Tibial nerve (tissue), 4 donors: ENCODE data around the gene PLCB4. TPM values are rescaled to one million over a fixed set of nuclear protein-coding genes. Genes with fewer than 3 reads are reported as not detected.

Experiments used
- DNase-seq, 2 donors: peaks; one replicate each; pipeline ENCODE4 v3.0.0-alpha.2; 2019; ENCODE audit warnings: low spot score in 2 of 2
- H3K27ac ChIP-seq, 4 donors: fragments of 200-600 bp; sonication (generic) in 3 of 4; one replicate each; pipeline ENCODE4 v1.5.1; 2017 to 2019; ENCODE audit warnings: mild to moderate bottlenecking in 1 of 4
- H3K27me3 ChIP-seq, 2 donors: fragments of 200-600 bp; sonication (generic) in 1 of 2; one replicate each; pipeline versions ENCODE4 v1.5.1 to v1.6.0; 2017 to 2019
- H3K36me3 ChIP-seq, 3 donors: fragments of 200-600 bp; sonication (generic); one replicate each; pipeline ENCODE4 v1.5.1; 2018 to 2019
- H3K4me1 ChIP-seq, 4 donors: fragments of 200-600 bp; sonication (generic) in 3 of 4; one replicate each; pipeline ENCODE4 v1.5.1; 2017 to 2019
- H3K4me3 ChIP-seq, 4 donors: fragments of 200-600 bp; sonication (generic) in 3 of 4; one replicate each; pipeline ENCODE4 v1.5.1; 2017 to 2019; ENCODE audit warnings: mild to moderate bottlenecking in 1 of 4, moderate library complexity in 1 of 4
- H3K9me3 ChIP-seq, 4 donors: fragments of 200-600 bp; sonication (generic) in 3 of 4; one replicate each; pipeline ENCODE4 v1.5.1; 2017 to 2019
- EP300 ChIP-seq, 2 donors: sonication (generic); formaldehyde crosslinking; IDR thresholded peaks; one replicate each; pipeline ENCODE4 v1.6.1; 2017; ENCODE audit warnings: antibody characterized with exemption in 2 of 2, mild to moderate bottlenecking in 1 of 2
- POLR2A ChIP-seq, 2 donors: fragments of 450-650 bp; IDR thresholded peaks; one replicate each; pipeline ENCODE4 v1.6.1; 2017; ENCODE audit warnings: antibody characterized with exemption in 2 of 2, mild to moderate bottlenecking in 2 of 2, moderate library complexity in 2 of 2
- whole genome bisulfite sequencing, 2 donors: methylation state at CpG; one replicate each; pipeline ENCODE4 v1.1.5; 2018; 5-methylcytosine and 5-hydroxymethylcytosine counted together
- total RNA-seq, 4 donors: library from RNA; depleted of rRNA; stranded (reverse); fragments of >200 nt; gene quantifications; one replicate each; pipeline ENCODE4 v1.1.0, GENCODE V29; 2016
- TF ChIP-seq, protein P1 (sequence below), 5 experiments: fragments of 200-600 bp in 3 of 5; fragments of 450-650 bp in 2 of 5; sonication (generic) in 3 of 5; IDR thresholded peaks; one replicate each; pipeline ENCODE4 v1.5.1; 2016 to 2019; ENCODE audit warnings: antibody characterized with exemption in 5 of 5, mild to moderate bottlenecking in 3 of 5, moderate library complexity in 2 of 5

The PLCB4 gene
- total RNA-seq, 4 donors from 2014 or later, result 35.7 to 52.9 (median 40.1) TPM

GRCh38 chr20:9068233-9068801, 570 bp upstream of the PLCB4 start:
- peak overlapping the region; percentile 68 to 91 (median 87) for H3K27ac ChIP-seq
- no peaks in the 10 kb centered on the region for H3K36me3 ChIP-seq
- no peaks in the 10 kb centered on the region for H3K27me3 ChIP-seq
- peak overlapping the region; percentile 65 to 90 (median 67) for H3K4me3 ChIP-seq
- DNase-seq, result no peak
- WGBS, 2 donors, result 0 to 1% methylated on average over 9 to 28 of the region's 57 CpGs
- TF ChIP-seq EP300 (IDR thresholded peaks at IDR 0.05) (no peak), POLR2A (IDR thresholded peaks at IDR 0.05) (no peak)
- TF ChIP-seq, protein P1, sequence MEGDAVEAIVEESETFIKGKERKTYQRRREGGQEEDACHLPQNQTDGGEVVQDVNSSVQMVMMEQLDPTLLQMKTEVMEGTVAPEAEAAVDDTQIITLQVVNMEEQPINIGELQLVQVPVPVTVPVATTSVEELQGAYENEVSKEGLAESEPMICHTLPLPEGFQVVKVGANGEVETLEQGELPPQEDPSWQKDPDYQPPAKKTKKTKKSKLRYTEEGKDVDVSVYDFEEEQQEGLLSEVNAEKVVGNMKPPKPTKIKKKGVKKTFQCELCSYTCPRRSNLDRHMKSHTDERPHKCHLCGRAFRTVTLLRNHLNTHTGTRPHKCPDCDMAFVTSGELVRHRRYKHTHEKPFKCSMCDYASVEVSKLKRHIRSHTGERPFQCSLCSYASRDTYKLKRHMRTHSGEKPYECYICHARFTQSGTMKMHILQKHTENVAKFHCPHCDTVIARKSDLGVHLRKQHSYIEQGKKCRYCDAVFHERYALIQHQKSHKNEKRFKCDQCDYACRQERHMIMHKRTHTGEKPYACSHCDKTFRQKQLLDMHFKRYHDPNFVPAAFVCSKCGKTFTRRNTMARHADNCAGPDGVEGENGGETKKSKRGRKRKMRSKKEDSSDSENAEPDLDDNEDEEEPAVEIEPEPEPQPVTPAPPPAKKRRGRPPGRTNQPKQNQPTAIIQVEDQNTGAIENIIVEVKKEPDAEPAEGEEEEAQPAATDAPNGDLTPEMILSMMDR (IDR thresholded peaks at IDR 0.05), result no peak
- no peaks in the 10 kb centered on the region for H3K9me3 ChIP-seq
- peaks cover 0 to 31% (median 4%) of the 10 kb centered on the region in 4 donors for H3K4me1 ChIP-seq

DNA sequence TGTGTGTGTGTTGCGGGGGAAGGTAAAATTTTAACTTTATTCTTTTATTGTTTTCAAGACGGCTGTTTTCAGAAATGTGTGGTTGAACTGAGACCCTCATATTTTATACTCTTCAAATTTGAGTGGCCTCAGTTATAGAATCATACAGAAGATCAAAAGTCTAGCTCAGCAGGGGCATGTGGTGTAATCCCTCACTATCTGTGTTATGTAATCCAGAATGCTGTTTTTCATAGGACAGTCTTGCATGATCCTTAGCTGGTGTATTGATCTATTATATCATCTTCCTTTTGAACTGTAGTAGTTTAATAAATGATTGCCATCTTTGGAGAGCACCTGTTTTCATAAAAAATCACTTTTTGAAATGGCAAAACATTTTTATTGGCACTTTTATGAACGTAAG, 1.4 kb downstream of the PLCB4 start:
- no peaks in the 10 kb centered on the region for H3K36me3 ChIP-seq
- TF ChIP-seq, protein P1 (IDR thresholded peaks at IDR 0.05), result no peak
- TF ChIP-seq POLR2A (IDR thresholded peaks at IDR 0.05) (no peak), EP300 (IDR thresholded peaks at IDR 0.05) (no peak)
- no peaks in the 10 kb centered on the region for H3K9me3 ChIP-seq
- H3K4me1 ChIP-seq, result peaks cover 0 to 48% (median 10%) of the 10 kb centered on the region in 4 donors
- 78 to 80% methylated on average over 3 of the region's 3 CpGs for WGBS, 2 donors
- peak overlapping the region in 1 of 4 donors; percentile 91 for H3K27ac ChIP-seq
- H3K4me3 ChIP-seq, result peak overlapping the region in 1 of 4 donors; percentile 90
- H3K27me3 ChIP-seq, result no peaks in the 10 kb centered on the region
- DNase-seq, result no peak

DNA sequence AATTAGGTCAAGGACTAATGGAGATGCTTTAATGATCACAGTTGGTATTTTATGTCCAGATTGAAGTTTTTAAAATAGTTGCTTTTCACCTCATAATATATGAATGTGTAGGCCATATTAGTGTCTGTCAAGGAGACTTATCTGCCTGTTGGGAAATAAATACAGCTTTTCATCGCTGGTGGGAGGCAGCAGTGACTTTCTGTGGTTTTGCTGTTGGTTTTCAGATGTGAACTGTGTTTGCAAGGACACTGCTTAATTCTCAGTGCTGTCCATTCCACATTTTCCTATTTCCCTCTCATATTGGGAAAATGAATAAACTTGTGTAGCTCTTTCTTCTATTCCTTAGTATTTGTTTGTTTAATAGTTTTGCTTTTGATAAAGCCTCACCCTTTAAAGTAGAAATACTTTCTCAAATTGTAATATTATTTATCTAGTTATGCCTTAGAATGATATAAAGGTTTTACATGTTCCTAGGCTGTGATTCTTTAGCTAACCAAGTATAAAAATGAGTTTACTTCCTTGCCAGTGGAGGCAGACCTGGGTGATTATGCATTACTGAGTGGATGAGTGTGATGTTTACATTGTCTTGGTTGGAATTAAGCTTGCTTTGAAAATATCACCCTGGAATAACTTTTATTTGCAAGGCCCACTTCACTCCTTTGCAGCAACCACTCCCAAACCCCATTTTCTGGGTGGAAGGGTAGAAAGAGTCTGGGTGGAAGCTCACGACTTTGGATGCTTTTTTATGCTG, 3.3 kb downstream of the PLCB4 start:
- DNase-seq, result no peak
- H3K27me3 ChIP-seq, result no peaks in the 10 kb centered on the region
- WGBS, 2 donors, result 54 to 61% methylated on average over 2 of the region's 2 CpGs
- peaks cover 0 to 65% (median 11%) of the 10 kb centered on the region in 4 donors for H3K4me1 ChIP-seq
- H3K4me3 ChIP-seq, result no peak overlapping the region
- H3K36me3 ChIP-seq, result no peaks in the 10 kb centered on the region
- peak overlapping the region in 2 of 4 donors; percentile 61 to 91 for H3K27ac ChIP-seq
- no peaks in the 10 kb centered on the region for H3K9me3 ChIP-seq
- TF ChIP-seq EP300 (IDR thresholded peaks at IDR 0.05) (no peak), POLR2A (IDR thresholded peaks at IDR 0.05) (no peak)
- TF ChIP-seq, protein P1 (IDR thresholded peaks at IDR 0.05), result no peak

DNA sequence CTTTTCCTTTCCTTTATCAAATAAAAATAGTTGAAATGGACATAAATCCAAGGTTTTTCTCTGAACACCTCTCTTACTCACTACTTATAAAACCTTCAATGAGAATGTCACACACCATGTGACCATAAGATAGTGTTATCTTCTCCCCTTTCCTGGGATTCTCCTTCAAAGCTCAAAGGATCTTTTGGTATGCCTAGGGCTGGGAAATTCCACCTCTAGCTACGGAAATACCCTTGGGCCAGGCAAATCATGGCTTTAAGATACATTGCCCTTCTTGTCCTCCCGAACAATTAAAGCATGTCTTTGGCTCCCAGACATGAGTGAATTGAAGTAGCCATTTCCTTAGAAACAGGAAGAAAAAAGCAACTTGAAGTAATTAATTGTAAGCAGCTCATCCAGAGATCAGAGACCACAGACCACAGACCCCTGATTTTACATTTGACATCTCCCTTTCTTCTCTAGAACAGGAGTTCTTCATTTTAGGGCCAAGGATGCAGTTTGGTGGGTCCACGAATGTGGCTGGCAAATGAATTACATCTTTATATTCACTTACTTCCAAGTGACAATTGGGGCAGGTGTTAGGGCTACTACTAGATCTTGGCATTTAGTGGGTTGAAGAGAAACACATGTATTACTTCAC, 4.1 kb downstream of the PLCB4 start:
- H3K9me3 ChIP-seq, result no peaks in the 10 kb centered on the region
- H3K36me3 ChIP-seq, result no peaks in the 10 kb centered on the region
- WGBS, 2 donors, result 59 to 60% methylated on average over 3 of the region's 3 CpGs
- H3K27me3 ChIP-seq, result no peaks in the 10 kb centered on the region
- no peak for DNase-seq
- H3K4me3 ChIP-seq, result no peak overlapping the region
- TF ChIP-seq POLR2A (IDR thresholded peaks at IDR 0.05) (no peak), EP300 (IDR thresholded peaks at IDR 0.05) (no peak)
- TF ChIP-seq, protein P1 (IDR thresholded peaks at IDR 0.05), result no peak
- peaks cover 0 to 67% (median 11%) of the 10 kb centered on the region in 4 donors for H3K4me1 ChIP-seq
- H3K27ac ChIP-seq, result peak overlapping the region in 2 of 4 donors; percentile 61 to 91
